Mesodermal cell (in vitro differentiated cells): ENCODE data around the gene IGFBP2.

Source experiments
- H3K27ac ChIP-seq: 2 replicates; pipeline ENCODE4 v1.7.0; 2013; ENCODE audit warnings: mild to moderate bottlenecking, low read depth, low read length, moderate library complexity; ENCODE audit not compliant: severe bottlenecking
- H3K36me3 ChIP-seq: 2 replicates; pipeline ENCODE4 v1.7.1; 2013; ENCODE audit warnings: mild to moderate bottlenecking, low read length, moderate library complexity; ENCODE audit not compliant: control insufficient read depth, insufficient read depth
- H3K4me1 ChIP-seq: one replicate; pipeline ENCODE4 v1.7.1; 2013; ENCODE audit warnings: mild to moderate bottlenecking, low read length; ENCODE audit not compliant: insufficient read depth, control insufficient read depth, poor library complexity, severe bottlenecking
- H3K4me3 ChIP-seq: 2 replicates; pipeline ENCODE4 v1.7.0; 2013; ENCODE audit warnings: low read length, control low read depth, mild to moderate bottlenecking; ENCODE audit not compliant: insufficient read depth, poor library complexity, severe bottlenecking; ENCODE audit errors: extremely low read depth
- H3K9me3 ChIP-seq: 2 replicates; pipeline ENCODE4 v1.7.1; 2013; ENCODE audit warnings: mild to moderate bottlenecking, low read length, moderate library complexity; ENCODE audit not compliant: control insufficient read depth
- WGBS, 2 experiments: methylation state at CpG; one replicate each; pipeline ENCODE4 v1.1.5; 2013; ENCODE audit warnings: missing lambda C conversion rate in 2 of 2; ENCODE audit not compliant: insufficient coverage in 2 of 2; 5-methylcytosine and 5-hydroxymethylcytosine counted together

Gene IGFBP2

DNA sequence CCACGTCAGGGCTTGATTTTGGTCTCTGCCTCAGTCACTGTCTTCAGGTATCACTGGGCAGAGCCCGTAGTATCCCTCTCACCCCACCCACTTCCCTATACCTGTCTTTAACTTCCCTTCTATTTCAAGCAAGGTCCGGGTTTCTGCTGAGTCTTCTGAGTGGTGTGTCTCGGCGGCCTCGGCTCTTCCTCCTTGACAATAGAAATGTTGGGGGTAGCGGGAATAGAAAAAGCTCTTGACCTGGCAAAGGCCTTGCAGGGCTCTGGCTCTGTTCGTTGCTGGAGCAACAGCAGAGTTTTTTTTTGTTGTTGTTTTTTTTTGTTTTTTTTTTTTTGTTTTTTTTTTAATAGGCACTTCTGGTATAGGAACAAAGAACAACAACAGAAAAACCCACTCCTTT is 78.1 kb downstream of the IGFBP2 start:
- Histone ChIP-seq H3K4me1 (peaks cover 8% of the 10 kb centered on the region), H3K9me3 (peaks cover 10% of the 10 kb centered on the region), H3K27ac (no peak overlapping the region), H3K36me3 (no peaks in the 10 kb centered on the region), H3K4me3 (no peak overlapping the region)
- WGBS, 2 experiments: 90 to 95% methylated on average over 2 of the region's 8 CpGs

DNA sequence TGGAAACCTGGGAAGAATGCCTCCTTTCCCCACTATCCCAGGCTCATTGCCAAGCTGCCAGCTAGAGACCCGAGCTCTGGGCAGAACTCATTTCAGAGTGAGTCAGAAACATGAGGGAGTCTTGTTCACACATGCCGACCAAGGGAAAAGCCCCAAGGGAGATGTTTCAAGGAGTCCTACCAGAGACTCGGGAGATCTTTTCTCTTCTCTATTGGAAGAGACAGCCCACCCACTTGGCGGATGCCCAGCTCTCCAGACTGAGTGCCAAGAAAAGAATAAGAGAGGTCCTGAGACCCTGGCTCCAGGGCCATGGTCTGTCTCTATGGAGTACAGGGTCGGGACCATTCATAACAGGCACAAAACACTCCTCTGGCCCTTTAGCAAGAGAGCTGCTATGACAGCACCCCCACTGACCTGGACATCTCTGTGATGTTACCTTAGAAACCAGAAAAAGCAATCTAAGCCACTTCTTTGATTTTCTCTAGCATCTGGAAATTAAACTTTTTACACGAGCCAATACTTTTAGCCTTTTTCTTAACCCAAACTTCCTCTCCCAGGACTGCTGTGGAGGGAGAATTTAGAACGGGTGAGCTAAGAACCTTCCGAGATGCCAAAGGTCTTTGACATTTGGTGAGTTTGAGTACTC is 80.6 kb downstream of the IGFBP2 start:
- Histone ChIP-seq H3K36me3 (no peaks in the 10 kb centered on the region), H3K4me3 (no peak overlapping the region), H3K4me1 (peaks cover 8% of the 10 kb centered on the region), H3K9me3 (peaks cover 8% of the 10 kb centered on the region), H3K27ac (no peak overlapping the region)
- WGBS, 2 experiments: 88 to 90% methylated on average over 5 of the region's 8 CpGs
